ENCODE measurements around the gene EIF5B.

EIF5B gene

DNA sequence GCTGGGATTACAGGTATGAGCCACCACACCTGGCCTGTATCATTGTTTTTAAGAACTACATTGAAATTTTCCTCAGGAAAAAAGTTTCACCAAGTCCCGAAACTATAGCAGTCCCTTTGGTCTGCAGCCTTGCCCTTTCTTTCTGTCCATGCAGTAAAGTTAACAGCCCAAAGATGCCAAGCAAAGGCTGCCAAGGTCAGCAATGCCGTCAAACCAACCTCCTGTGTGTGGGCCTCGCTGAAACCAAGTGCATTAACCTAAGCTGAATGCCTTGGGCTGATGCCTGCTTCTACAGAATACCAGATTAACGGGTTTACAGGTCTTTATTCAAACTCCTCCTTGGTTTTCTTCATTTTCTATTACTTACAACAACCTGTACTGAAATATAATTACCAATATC, 73.1 kb downstream of the EIF5B start:
- DNase-seq = no peak

DNA sequence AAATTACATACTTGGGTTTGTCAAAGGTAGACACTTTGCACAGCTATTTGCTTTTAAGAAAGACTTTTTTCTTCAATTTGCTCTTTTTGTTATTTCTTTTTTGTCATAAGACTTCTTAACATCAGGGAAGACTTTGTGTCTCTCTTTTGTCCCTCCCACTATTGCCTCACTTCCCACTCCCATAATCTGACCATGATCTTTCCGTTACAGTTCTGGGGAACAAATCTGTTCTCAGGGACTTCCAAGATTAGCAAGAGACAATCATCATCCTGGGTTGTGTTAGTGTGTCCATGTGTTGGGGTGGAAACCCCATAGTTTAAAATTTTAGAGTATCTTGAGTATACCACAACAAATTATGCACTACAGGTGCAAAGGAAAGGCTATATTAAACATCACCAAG, 77.4 kb downstream of the EIF5B start:
- no peak for DNase-seq

DNA sequence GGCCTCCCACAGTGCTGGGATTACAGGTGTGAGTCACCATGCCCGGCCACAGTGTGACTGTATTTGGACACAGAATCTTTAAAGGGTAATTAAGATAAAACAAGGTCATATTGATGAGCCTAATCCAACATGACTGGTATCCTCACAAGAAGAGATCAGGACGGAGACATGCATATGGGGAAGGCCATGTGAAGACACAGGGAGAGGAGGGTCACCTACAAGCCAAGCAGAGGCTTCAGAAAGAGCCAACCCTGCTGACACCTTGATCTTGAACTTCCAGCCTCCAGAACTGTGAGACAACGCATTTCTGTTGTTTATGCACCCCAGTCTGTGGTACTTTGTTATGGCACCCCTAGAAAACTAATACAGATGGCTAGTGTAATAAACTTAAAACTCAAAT, 80.2 kb downstream of the EIF5B start:
- no peak for DNase-seq

DNA sequence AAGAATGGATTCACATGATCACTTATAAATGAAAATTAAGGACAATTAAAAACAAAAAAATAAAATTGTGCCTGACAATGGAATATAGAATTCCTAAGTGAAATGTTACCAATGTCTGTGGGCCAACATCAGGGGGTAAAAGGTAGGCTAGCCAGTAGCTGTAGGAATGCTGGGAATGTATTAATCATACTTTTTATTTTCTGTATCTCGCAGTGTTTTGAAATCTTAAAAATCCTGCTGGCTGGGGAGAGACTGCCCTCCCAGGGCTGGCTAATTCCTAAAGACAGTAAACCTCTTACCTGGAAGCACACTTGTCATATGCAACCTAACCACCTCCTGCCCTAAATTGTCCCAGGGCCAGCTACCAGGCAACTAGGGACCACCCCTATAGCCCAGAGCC, 82.8 kb downstream of the EIF5B start:
- no peak for DNase-seq

DNA sequence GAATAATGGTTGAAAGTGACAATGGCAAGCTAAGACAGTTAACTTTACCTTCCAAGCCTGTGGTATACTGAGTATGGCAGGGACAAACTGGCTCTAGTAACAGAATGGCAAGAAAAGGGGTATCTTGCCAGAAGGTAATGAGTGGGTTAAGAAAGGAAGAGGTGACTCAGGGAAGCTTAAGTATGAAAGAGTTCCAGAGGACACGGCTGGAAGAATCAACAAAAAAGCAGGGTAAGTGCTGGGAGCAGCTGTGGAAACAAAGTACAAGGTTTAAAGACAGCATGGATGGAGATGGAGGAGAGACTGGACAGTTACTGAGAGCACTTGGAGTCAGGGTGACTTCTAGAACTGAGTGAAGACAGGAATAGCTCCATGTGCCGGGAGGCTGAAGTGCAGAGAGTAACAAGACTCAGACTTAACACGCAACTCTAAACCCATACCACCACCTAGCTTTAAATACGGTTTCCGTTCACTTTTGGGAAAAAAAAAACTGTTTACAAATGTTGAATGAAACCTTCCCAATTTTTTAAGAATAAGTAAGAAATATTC, 83.6 kb downstream of the EIF5B start:
- no peak for DNase-seq

DNA sequence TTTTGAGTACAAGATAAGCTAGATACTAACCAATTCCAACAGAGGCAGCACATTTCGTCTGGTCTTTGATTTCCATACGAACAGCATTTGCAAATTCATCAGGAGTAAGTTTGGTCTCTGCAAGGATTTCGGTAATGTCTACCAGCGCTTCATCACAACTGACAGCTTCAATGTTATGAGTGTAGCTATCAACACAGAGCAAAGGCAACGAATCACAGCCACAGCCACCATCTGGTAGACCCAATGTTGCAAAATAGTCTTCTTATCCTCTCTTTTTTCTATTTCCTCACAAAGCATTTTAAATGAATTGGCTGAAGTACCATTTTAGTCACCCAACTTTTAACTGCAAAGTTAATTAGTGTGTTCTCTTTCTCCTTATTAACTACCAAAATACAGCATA, 84.3 kb downstream of the EIF5B start:
- DNase-seq = no peak

DNA sequence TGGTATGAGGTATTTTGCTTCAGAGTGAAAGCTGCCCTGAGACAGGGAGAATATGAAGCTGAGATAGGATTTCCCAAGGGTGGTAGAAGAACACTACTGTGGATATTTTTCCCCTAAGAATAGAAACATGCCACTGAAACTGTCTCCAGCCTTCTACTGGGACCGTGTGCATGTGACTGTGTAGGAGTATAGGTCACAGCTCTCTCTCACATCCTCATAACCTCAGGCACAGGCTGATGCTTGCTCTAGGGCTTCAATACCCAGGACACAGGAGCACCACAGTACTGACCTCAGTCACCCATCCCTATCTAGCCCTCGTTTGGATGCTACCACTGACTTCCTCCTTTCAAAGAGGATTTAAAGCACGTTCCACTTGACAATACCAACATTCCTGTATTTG, 85.4 kb downstream of the EIF5B start:
- no peak for DNase-seq

DNA sequence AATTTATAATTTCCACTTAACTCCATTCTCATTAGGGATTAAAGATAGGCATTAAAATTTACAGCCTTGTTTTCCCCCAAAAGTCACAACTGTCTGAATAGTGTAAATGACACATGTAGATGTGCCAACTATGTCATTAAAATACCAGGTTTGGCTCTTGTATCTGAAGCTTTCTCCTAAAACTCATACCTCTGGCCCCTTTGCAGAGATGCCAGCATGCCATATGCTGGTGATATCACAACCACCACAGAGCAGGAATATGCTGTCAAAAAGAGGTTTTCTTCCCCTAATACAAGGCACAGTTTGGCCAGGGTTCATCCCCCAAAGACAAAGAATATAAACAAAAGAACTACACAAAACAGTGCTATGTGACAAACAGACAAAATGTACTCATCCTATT, 87.2 kb downstream of the EIF5B start:
- no peak for DNase-seq

DNA sequence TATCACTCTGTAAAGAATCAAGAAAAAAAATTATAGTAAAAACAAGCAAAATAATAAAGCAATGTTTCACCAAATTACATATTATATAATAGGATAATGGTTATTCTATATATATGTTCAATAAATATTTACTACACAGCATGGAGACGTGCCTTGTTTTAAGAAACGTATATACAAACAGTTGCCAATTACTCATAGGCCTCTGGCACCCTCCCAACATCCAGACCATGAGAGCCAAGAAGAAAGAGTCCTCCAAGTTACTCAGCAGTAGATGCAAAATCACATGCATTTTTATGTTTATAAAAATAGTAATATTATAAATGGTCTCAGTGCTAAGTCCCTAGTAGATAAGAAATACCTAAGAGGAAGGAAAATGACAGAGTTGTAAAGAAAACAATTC, 87.8 kb downstream of the EIF5B start:
- DNase-seq = peak in 2 of 56 donors; percentile 7 to 30

DNA sequence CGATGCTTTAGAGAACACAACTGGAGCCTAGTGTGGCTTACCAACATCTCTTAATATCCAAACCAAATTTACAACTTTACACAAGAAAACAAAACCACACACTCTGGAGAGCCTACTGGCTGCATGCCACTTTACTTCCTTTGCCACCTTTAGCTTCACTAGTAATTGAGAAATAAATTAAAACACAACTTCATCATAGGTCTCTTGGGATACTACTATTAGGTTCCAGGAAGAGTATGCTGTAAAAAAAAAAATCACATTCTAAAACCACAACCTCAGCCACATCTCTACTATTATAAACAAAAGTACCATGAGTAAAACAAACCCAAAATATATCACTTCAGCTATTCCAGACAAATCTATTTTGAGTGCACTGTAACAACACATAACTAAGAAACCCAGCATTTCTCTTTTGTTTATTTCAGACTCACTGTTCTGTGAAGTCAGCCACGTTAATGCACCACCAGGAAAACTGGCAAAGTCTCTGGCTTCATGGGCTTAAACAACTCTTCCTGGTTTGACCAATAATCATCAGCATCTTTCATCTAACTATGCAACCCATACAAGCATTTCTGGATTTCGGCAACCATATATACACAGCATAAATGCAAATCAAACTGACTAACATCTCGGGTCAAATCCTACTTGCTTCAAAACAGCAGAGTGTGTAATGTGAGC, 93.6 kb downstream of the EIF5B start:
- no peak for DNase-seq

DNA sequence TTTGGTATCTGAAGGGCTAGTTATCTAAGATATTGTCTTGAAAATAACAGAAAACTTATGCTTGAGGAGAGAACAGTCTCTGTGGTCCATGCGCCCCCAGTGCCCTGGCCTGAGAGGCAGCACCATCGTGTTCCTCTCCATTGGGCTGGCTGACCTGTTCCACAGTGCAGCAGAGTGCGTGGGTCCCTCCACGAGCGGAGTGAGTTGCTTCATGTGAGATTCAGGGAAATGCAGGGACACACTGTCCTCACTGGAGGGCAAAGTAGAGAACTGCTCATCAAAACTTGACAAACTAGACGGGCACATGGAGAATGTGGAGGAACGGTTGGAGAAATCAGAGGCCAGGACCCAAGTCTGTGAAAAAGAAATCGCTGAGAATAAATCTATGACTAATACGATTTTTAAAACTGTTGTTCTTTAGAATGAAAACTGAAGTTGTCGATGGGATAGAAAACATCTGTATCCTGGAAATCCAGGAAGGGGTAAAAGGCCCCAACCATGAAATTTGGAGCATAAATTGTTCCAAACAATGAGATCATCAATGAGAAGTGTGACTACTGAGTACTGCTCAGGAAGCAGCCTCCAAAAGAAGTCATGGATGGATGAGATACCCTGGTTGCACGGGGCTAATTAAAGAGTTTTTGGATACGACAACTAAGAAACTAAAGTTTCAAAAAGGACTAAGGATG, 94.5 kb downstream of the EIF5B start:
- DNase-seq = no peak

DNA sequence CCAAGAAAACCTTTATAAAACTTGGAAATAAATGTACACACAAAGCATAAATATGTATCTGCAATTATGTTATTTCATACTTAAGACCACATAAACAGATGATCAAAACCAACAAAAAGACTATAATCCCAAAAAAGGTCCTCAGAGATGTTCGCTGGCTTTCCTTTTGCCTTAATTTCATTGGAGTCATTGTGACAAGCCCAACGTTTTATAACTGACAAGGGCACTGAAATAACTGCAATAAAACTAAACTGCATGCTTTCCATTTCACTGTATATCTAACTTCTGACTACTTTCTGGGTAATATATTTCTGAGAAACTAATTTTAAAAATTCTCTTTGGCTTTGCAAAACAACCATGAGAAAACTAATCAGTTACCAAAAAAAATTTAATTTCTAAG, 96.2 kb downstream of the EIF5B start:
- no peak for DNase-seq

DNA sequence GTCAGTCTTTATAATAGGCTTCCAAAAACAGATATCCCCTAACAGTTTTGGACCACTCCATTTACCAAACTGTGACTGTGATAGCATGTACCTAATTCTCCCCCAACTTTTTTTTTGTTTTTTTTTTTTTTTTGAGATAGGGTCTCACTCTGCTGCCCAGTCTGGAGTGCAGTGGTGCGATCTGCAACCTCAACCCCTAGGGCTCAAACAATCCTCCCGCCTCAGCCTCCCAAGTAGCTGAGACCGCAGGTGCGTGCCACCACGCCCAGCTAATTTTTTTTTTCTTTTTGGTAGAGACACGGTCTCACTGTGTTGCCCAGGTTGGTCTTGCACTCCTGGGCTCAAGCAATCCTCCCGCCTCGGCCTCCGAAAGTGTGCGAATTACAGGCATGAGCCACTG, 99.7 kb downstream of the EIF5B start:
- DNase-seq = no peak

DNA sequence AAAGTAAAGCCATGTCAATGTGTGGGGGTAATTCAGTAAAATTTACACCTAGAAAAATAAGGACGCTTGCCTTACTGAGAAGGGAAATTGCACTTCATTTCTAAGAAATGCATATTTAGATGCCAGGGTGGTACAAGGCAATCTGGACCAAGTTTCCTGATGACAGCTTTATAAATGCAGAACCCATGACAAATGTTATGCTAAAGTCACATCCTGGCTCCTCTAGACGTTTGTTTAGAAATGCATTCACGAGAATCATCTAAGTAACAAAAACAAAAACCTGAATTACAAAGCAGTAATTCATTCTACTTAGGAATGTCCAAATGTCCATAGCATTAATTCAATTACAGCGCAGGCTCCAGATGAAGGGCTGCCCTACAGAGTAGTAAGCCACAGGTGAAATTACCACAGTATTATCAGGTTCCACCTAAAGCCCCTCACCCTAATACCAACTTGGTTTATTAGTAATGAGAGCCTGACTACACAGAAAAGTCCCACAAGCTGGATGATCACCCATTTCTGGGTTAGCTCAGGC, 102.8 kb downstream of the EIF5B start:
- no peak for DNase-seq

DNA sequence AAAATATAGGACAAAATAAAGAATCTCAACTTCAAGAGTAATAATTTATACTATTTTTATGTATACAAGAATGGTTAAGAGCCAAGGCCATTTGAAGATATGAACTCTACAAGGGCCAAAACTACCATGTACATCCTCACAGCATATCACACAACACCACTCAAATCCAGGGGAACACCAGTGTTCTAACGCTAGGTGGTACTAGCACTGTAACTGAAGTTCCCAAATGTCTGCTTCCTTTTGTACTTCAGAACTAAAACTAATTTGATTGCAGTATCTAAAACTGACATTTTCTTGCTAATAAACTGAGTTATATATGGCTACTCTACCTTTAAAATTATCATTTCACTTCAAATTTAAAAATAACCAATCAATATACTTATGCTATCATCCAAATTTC, 105.6 kb downstream of the EIF5B start:
- no peak for DNase-seq

DNA sequence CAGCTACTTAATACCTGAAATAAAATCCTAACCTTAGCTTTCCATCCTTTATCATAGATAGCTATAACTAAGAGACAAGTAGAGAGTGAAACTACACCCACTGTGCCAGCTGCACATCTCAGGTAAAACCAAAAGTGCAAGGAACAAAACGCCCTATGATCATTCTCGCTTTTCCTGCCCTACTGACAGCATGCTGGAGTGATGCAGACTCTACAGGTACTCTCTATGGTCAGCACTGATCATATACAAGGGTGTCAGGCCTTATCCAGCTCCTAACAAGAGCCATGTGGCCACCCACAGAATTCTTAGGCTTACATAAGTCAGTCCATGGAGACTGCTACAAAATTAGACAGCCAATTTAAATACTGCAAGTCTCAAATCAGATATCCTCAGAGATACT, 107.0 kb downstream of the EIF5B start:
- no peak for DNase-seq

DNA sequence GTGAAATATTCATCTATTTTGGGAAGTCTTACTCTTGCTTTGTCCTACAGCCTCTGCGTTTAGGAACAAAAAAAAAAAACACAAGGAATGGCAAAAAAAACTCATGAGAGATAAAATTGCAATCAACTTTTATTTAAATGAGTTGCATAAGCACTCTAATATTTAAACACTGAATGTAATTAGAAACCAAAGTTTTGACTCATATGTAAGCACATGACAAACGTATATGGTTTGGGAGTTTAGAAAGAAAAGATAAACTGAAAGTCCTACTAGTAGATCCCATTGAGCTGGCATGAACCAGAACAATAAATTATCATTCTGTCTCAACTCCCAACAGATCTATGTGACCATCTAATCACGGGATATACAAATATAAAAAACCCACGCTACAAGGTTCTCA, 107.9 kb downstream of the EIF5B start:
- DNase-seq = no peak

DNA sequence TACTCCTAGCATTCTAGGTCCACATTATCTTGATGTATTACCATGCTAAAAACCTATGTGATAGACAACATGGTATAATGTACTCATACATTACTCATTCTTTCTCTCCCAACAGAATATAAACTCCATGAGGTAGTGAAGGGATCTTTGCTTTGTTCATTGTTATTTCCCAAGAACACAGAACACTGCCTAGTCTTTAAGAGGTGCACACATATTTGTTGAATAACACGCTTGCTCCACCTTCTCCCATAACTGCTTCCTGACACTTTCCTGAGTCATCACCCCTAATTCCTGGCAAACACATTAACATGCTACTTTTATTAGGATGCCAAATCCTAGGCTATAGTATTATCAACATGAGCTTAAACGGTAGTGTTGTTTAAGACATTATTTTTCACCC, 111.4 kb downstream of the EIF5B start:
- DNase-seq = no peak

DNA sequence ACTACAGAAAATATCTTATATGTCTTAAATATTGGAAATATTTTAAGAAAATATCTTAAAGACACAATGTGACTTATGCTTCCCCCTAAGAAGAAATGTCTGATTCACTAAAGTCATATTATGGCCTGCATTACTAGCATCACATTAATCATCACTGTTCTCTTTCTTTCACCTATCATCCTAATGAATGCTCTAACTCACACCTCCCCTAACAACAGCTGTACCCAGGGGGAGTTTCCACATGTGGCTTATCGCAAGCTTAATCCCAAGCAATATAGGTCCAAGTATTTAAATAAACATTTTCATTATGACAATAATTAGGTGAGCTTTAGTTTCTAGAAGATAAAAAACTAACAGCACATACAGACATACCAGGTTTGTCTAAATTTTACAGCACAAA, 113.0 kb downstream of the EIF5B start:
- DNase-seq = no peak

All from amygdala (tissue), 56 donors.